WTC11 (cell line): ENCODE data around the gene KDM4B. TPM values are rescaled to one million over a fixed set of nuclear protein-coding genes. Genes with fewer than 3 reads are reported as not detected.
A peak's percentile ranks its signal among the peaks of the same experiment; 100 is the strongest.

Experiments used
- ATAC-seq: fragments of 200-7000 bp; cut with Tn5 transposase; 2 replicates; pipeline ENCODE4 v1.10.0; 2021; ENCODE audit warnings: mild to moderate bottlenecking, moderate library complexity
- CTCF ChIA-PET: fragments of 300-600 bp; sonication (Branson Sonifier 250); formaldehyde crosslinking; loops from one replicate; lab custom pipeline; 2021; ENCODE audit warnings: antibody characterized with exemption; lab: Charles Lee
- POLR2A ChIA-PET: fragments of 350-600 bp; sonication (Branson Sonifier 250); formaldehyde crosslinking; loops from one replicate; lab custom pipeline; 2021; ENCODE audit warnings: antibody characterized with exemption; lab: Charles Lee
- DNase-seq: peaks from one replicate; pipeline ENCODE4 v3.0.0; 2021; ENCODE audit warnings: low spot score
- H3K27ac Mint-ChIP-seq: 2 replicates; pipeline ENCODE4 v1.8.0; 2021; ENCODE audit warnings: mixed read lengths
- H3K27me3 Mint-ChIP-seq: 2 replicates; pipeline ENCODE4 v1.8.0; 2021; ENCODE audit warnings: low read depth, mild to moderate bottlenecking, moderate library complexity, mixed read lengths
- H3K36me3 Mint-ChIP-seq: 2 replicates; pipeline ENCODE4 v1.8.0; 2021; ENCODE audit warnings: mixed read lengths
- H3K4me1 Mint-ChIP-seq: 2 replicates; pipeline ENCODE4 v1.8.0; 2022; ENCODE audit warnings: mixed read lengths
- H3K4me3 Mint-ChIP-seq: 2 replicates; pipeline ENCODE4 v1.8.0; 2021; ENCODE audit warnings: mild to moderate bottlenecking, moderate library complexity, mixed read lengths
- H3K9me3 Mint-ChIP-seq: 2 replicates; pipeline ENCODE4 v1.8.0; 2021; ENCODE audit warnings: mixed read lengths
- AFF4 ChIP-seq: sonication (generic); formaldehyde crosslinking; IDR thresholded peaks from 2 replicates; pipeline ENCODE4 v1.8.1; 2023; ENCODE audit warnings: mild to moderate bottlenecking, missing genetic modification reagents, borderline replicate concordance
- ATF1 ChIP-seq: sonication (generic); formaldehyde crosslinking; IDR thresholded peaks from 2 replicates; pipeline ENCODE4 v1.8.1; 2023; ENCODE audit warnings: mild to moderate bottlenecking, moderate library complexity, missing genetic modification reagents
- CREB1 ChIP-seq: sonication (generic); formaldehyde crosslinking; IDR thresholded peaks from 2 replicates; pipeline ENCODE4 v1.8.0; 2023; ENCODE audit warnings: mild to moderate bottlenecking, missing genetic modification reagents
- FOXK1 ChIP-seq: sonication (generic); formaldehyde crosslinking; IDR thresholded peaks from 2 replicates; pipeline ENCODE4 v1.8.0; 2022; ENCODE audit warnings: mild to moderate bottlenecking, moderate library complexity, missing genetic modification reagents
- MLX ChIP-seq: sonication (generic); formaldehyde crosslinking; IDR thresholded peaks from 2 replicates; pipeline ENCODE4 v1.8.1; 2023; ENCODE audit warnings: mild to moderate bottlenecking, missing genetic modification reagents, moderate library complexity
- MXD4 ChIP-seq: fragments of 250-450 bp; sonication (Bioruptor Pico); IDR thresholded peaks from 2 replicates; pipeline ENCODE4 v1.8.0; 2021; ENCODE audit warnings: mild to moderate bottlenecking, moderate library complexity, borderline replicate concordance
- SMAD3 ChIP-seq: sonication (generic); formaldehyde crosslinking; IDR thresholded peaks from 2 replicates; pipeline ENCODE4 v1.8.0; 2022; ENCODE audit warnings: missing genetic modification reagents, mild to moderate bottlenecking, borderline replicate concordance
- SMAD4 ChIP-seq: sonication (generic); formaldehyde crosslinking; IDR thresholded peaks from 2 replicates; pipeline ENCODE4 v1.8.0; 2022; ENCODE audit warnings: mild to moderate bottlenecking, missing genetic modification reagents
- TCF7 ChIP-seq: sonication (generic); formaldehyde crosslinking; IDR thresholded peaks from 2 replicates; pipeline ENCODE4 v1.8.0; 2022; ENCODE audit warnings: mild to moderate bottlenecking, low read depth, missing genetic modification reagents, moderate library complexity
- ZNF232 ChIP-seq: sonication (generic); formaldehyde crosslinking; IDR thresholded peaks from 2 replicates; pipeline ENCODE4 v1.8.0; 2022; ENCODE audit warnings: mild to moderate bottlenecking, missing genetic modification reagents
- ZNF423 ChIP-seq: fragments of 250-450 bp; sonication (Bioruptor Pico); IDR thresholded peaks from 2 replicates; pipeline ENCODE4 v2.1.2; 2022; ENCODE audit warnings: mild to moderate bottlenecking, moderate library complexity
- ZSCAN18 ChIP-seq: fragments of 250-450 bp; sonication (Bioruptor Pico); IDR thresholded peaks from 2 replicates; pipeline ENCODE4 v2.1.2; 2022; ENCODE audit warnings: mild to moderate bottlenecking, moderate library complexity
- total RNA-seq: library from RNA; stranded (reverse); gene quantifications from 3 replicates; pipeline ENCODE4 v1.2.3, GENCODE V29; 2021
- TF ChIP-seq, protein P1 (sequence below): sonication (generic); formaldehyde crosslinking; IDR thresholded peaks from 2 replicates; pipeline ENCODE4 v1.8.1; 2022; ENCODE audit warnings: missing genetic modification reagents, borderline replicate concordance
- TF ChIP-seq, protein P2 (sequence below): fragments of 200-600 bp; IDR thresholded peaks from 2 replicates; pipeline ENCODE4 v1.8.0; 2022; ENCODE audit warnings: antibody characterized with exemption
- TF ChIP-seq, protein P3 (sequence below): fragments of 250-450 bp; sonication (Bioruptor Pico); IDR thresholded peaks from 2 replicates; pipeline ENCODE4 v1.8.0; 2021; ENCODE audit warnings: mild to moderate bottlenecking
- TF ChIP-seq, protein P4 (sequence below): sonication (generic); formaldehyde crosslinking; IDR thresholded peaks from 2 replicates; pipeline ENCODE4 v1.8.1; 2023; ENCODE audit warnings: mild to moderate bottlenecking, missing genetic modification reagents
- TF ChIP-seq, protein P5 (sequence below): sonication (generic); formaldehyde crosslinking; IDR thresholded peaks from 2 replicates; pipeline ENCODE4 v1.8.0; 2022; ENCODE audit warnings: mild to moderate bottlenecking, missing genetic modification reagents

The KDM4B gene
- total RNA-seq, 1 experiment from 2014 or later = 43.2 TPM

DNA sequence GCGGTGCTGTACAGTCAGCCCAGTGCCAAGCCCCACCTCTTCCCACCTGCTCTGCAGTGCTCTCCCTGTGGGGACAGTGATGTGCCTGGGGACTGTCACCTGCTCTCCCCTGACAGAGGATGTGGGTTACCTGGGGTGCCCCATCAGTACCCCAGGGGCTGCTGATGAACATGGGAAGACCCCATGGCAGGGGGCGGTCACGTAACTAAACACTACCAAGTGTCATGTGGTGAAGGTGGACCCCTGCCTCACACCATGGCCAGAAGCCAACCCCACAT is 12.7 kb downstream of the KDM4B start (continued):
- TF ChIP-seq, protein P1, sequence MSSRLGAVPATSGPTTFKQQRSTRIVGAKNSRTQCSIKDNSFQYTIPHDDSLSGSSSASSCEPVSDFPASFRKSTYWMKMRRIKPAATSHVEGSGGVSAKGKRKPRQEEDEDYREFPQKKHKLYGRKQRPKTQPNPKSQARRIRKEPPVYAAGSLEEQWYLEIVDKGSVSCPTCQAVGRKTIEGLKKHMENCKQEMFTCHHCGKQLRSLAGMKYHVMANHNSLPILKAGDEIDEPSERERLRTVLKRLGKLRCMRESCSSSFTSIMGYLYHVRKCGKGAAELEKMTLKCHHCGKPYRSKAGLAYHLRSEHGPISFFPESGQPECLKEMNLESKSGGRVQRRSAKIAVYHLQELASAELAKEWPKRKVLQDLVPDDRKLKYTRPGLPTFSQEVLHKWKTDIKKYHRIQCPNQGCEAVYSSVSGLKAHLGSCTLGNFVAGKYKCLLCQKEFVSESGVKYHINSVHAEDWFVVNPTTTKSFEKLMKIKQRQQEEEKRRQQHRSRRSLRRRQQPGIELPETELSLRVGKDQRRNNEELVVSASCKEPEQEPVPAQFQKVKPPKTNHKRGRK (CRISPR knock-in tag) = no peak

DNA sequence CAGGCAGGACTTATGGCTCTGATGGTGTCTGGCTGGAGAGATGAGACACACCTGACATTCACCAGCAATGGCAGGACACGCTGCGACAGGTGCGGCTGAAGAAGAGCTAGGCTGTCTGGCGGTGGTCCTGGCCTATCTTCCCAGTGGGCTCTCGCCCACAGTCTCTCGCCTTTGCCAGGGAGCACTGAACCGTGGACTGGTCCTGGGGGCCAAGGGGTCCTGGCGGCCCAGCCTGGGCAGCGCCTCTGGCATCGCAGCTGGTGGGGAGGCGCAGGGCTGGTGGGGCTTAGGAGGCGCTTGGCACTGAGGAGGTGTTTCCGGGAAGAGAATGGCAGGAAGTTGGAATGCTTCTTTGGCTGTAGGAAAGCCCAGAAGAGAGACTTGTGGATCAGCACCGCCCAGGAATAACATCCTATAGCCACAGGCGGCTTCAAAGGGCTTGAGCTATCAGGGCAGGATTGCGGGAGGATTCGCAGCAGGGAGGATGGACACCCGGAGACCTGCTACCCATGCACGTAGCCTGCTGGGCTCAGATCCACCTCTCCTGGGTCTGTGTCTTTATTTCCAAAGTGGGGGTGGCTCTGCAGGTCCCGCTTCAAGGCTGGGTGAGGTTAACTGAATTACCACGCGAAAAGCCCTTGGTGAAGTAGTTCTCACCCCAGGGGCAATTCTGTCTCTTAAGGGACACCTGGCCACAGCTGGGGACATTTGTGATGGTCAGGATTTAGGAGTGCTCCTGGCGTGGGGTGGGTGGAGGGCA is 14.6 kb downstream of the KDM4B start:
- POLR2A ChIA-PET = interaction anchor here (0.6 to 0.8 kb wide), 2 partner anchors 12 to 15 kb away, joined by 3 to 7 read pairs; partner anchors contain the start of gene KDM4B
- no peak overlapping the region for H3K4me3 Mint-ChIP-seq
- CTCF ChIA-PET = interaction anchor here (0.5 to 1.6 kb wide), 6 partner anchors 12 to 174 kb away, joined by 3 to 6 read pairs (median 3); partner anchors contain the start of gene PLIN3
- TF ChIP-seq ZSCAN18 (no peak), ZNF423 (CRISPR knock-in tag) (peak; percentile 78)
- TF ChIP-seq, protein P2, sequence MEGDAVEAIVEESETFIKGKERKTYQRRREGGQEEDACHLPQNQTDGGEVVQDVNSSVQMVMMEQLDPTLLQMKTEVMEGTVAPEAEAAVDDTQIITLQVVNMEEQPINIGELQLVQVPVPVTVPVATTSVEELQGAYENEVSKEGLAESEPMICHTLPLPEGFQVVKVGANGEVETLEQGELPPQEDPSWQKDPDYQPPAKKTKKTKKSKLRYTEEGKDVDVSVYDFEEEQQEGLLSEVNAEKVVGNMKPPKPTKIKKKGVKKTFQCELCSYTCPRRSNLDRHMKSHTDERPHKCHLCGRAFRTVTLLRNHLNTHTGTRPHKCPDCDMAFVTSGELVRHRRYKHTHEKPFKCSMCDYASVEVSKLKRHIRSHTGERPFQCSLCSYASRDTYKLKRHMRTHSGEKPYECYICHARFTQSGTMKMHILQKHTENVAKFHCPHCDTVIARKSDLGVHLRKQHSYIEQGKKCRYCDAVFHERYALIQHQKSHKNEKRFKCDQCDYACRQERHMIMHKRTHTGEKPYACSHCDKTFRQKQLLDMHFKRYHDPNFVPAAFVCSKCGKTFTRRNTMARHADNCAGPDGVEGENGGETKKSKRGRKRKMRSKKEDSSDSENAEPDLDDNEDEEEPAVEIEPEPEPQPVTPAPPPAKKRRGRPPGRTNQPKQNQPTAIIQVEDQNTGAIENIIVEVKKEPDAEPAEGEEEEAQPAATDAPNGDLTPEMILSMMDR = no peak
- TF ChIP-seq, protein P3, sequence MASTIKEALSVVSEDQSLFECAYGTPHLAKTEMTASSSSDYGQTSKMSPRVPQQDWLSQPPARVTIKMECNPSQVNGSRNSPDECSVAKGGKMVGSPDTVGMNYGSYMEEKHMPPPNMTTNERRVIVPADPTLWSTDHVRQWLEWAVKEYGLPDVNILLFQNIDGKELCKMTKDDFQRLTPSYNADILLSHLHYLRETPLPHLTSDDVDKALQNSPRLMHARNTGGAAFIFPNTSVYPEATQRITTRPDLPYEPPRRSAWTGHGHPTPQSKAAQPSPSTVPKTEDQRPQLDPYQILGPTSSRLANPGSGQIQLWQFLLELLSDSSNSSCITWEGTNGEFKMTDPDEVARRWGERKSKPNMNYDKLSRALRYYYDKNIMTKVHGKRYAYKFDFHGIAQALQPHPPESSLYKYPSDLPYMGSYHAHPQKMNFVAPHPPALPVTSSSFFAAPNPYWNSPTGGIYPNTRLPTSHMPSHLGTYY (CRISPR knock-in tag) = no peak
- DNase-seq = no peak
- H3K27ac Mint-ChIP-seq = peak overlapping the region; percentile 68; the same call in 1 of the 2 replicates
- peaks cover 33% of the 10 kb centered on the region for H3K4me1 Mint-ChIP-seq
- no peaks in the 10 kb centered on the region for H3K9me3 Mint-ChIP-seq
- no peak for ATAC-seq
- H3K27me3 Mint-ChIP-seq = no peaks in the 10 kb centered on the region
- H3K36me3 Mint-ChIP-seq = no peaks in the 10 kb centered on the region

DNA sequence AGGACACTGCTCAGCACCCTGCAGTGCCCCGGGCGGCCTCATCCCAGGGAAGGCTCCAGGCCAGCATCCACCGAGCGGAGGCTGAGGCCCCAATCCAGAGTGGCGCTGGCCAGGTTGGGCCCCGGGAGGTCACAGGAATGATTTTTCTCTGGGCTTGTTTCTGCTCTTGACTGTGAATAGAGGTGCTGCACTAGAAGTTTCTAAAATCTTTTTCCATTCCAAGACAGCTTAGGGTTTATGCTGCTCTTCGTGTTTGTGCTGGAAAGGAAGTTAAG is 15.1 kb downstream of the KDM4B start:
- Mint-ChIP-seq H3K36me3 (no peaks in the 10 kb centered on the region), H3K27ac (no peak overlapping the region), H3K9me3 (no peaks in the 10 kb centered on the region), H3K4me3 (no peak overlapping the region), H3K27me3 (no peaks in the 10 kb centered on the region), H3K4me1 (peaks cover 37% of the 10 kb centered on the region)
- CTCF ChIA-PET = interaction anchor here (0.7 to 1.6 kb wide), 3 partner anchors 12 to 175 kb away, joined by 3 to 6 read pairs (median 3); no protein-coding TSS in a partner anchor
- POLR2A ChIA-PET = interaction anchor here (0.8 kb wide), 1 partner anchor 15 kb away, joined by 3 read pairs; the partner anchor contains the start of gene KDM4B
- no peak for DNase-seq
- ATAC-seq = no peak
- TF ChIP-seq AFF4 (CRISPR knock-in tag) (no peak), CREB1 (no peak), MLX (CRISPR knock-in tag) (no peak), FOXK1 (no peak), SMAD3 (CRISPR knock-in tag) (no peak), ATF1 (no peak), TCF7 (CRISPR knock-in tag) (no peak), MXD4 (CRISPR knock-in tag) (no peak), SMAD4 (CRISPR knock-in tag) (no peak), ZNF232 (CRISPR knock-in tag) (no peak), ZNF423 (CRISPR knock-in tag) (no peak)
- TF ChIP-seq, protein P4, sequence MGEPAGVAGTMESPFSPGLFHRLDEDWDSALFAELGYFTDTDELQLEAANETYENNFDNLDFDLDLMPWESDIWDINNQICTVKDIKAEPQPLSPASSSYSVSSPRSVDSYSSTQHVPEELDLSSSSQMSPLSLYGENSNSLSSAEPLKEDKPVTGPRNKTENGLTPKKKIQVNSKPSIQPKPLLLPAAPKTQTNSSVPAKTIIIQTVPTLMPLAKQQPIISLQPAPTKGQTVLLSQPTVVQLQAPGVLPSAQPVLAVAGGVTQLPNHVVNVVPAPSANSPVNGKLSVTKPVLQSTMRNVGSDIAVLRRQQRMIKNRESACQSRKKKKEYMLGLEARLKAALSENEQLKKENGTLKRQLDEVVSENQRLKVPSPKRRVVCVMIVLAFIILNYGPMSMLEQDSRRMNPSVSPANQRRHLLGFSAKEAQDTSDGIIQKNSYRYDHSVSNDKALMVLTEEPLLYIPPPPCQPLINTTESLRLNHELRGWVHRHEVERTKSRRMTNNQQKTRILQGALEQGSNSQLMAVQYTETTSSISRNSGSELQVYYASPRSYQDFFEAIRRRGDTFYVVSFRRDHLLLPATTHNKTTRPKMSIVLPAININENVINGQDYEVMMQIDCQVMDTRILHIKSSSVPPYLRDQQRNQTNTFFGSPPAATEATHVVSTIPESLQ = no peak
- TF ChIP-seq, protein P5, sequence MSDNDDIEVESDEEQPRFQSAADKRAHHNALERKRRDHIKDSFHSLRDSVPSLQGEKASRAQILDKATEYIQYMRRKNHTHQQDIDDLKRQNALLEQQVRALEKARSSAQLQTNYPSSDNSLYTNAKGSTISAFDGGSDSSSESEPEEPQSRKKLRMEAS (CRISPR knock-in tag) = no peak
